Right hindlimb (tissue), 1 donor: ENCODE data around the gene LRRC74B.

ENCODE experiments used
- DNase-seq: peaks from one replicate; pipeline ENCODE4 v3.0.0-alpha.2; 2018

Gene LRRC74B

GRCh38 chr22:21014202-21014725 is 31.5 kb upstream of the LRRC74B start:
- peak; percentile 95 for DNase-seq

- DNase-seq = peak; percentile 89
These were observed 30.9 kb upstream of the LRRC74B start, which contains the start of gene P2RX6 for GRCh38 chr22:21014726-21015465. Gene P2RX6 (plus strand): TSS chr22:21015165. CDS start chr22:21015175, 10 bp downstream.

- no peak for DNase-seq
These were observed 30.2 kb upstream of the LRRC74B start for GRCh38 chr22:21015466-21016006.

GRCh38 chr22:21016644-21017420 is 28.9 kb upstream of the LRRC74B start:
- no peak for DNase-seq

- no peak for DNase-seq
These were observed 27.4 kb upstream of the LRRC74B start for GRCh38 chr22:21018314-21018713.

- DNase-seq = no peak
These were observed 24.8 kb upstream of the LRRC74B start for GRCh38 chr22:21020802-21021429.

GRCh38 chr22:21022507-21022906 is 23.2 kb upstream of the LRRC74B start:
- DNase-seq = no peak

GRCh38 chr22:21022955-21023614 is 22.7 kb upstream of the LRRC74B start:
- no peak for DNase-seq

GRCh38 chr22:21025266-21025665 is 20.5 kb upstream of the LRRC74B start:
- no peak for DNase-seq

GRCh38 chr22:21025763-21026755 is 19.7 kb upstream of the LRRC74B start:
- no peak for DNase-seq

GRCh38 chr22:21026783-21027692 is 18.7 kb upstream of the LRRC74B start:
- DNase-seq = peak; percentile 70

- DNase-seq = no peak
These were observed 17.2 kb upstream of the LRRC74B start for GRCh38 chr22:21028277-21029251.

GRCh38 chr22:21029486-21030025 is 16.2 kb upstream of the LRRC74B start:
- DNase-seq = no peak

- no peak for DNase-seq
These were observed 15.7 kb upstream of the LRRC74B start for GRCh38 chr22:21030032-21030431.

GRCh38 chr22:21030621-21031544 is 14.9 kb upstream of the LRRC74B start:
- DNase-seq = no peak

GRCh38 chr22:21031545-21032036 is 14.2 kb upstream of the LRRC74B start:
- no peak for DNase-seq
